Activated CD8-positive, alpha-beta T cell treated with anti-CD3 and anti-CD28 coated beads for 36 hours (primary cell): ENCODE results near the gene UQCRC1. TPM values are rescaled to one million over a fixed set of nuclear protein-coding genes. Genes with fewer than 3 reads are reported as not detected.
A peak's percentile ranks its signal among the peaks of the same experiment; 100 is the strongest.

Experiments used
- ATAC-seq: fragments of 200-7000 bp; cut with Tn5 transposase; one replicate; pipeline ENCODE4 v1.10.0; 2021; ENCODE audit warnings: mild to moderate bottlenecking, moderate library complexity
- CTCF ChIA-PET: fragments of 350-600 bp; sonication (Branson Sonifier 250); formaldehyde crosslinking; loops from one replicate; lab custom pipeline; 2021; ENCODE audit warnings: antibody characterized with exemption; lab: Charles Lee
- POLR2A ChIA-PET: fragments of 350-600 bp; sonication (Branson Sonifier 250); formaldehyde crosslinking; loops from one replicate; lab custom pipeline; 2021; ENCODE audit warnings: antibody characterized with exemption; lab: Charles Lee
- DNase-seq: peaks from one replicate; pipeline ENCODE4 v3.0.0-alpha.2; 2020
- H3K27ac Mint-ChIP-seq: one replicate; pipeline ENCODE4 v1.8.0; 2021; ENCODE audit warnings: mild to moderate bottlenecking, mixed read lengths
- H3K27me3 Mint-ChIP-seq: one replicate; pipeline ENCODE4 v1.8.0; 2021; ENCODE audit warnings: mixed read lengths
- H3K36me3 Mint-ChIP-seq: one replicate; pipeline ENCODE4 v1.8.0; 2021; ENCODE audit warnings: low read depth, mixed read lengths
- H3K4me1 Mint-ChIP-seq: one replicate; pipeline ENCODE4 v1.8.0; 2021; ENCODE audit warnings: low read depth, mixed read lengths
- H3K4me3 Mint-ChIP-seq: one replicate; pipeline ENCODE4 v1.8.0; 2021; ENCODE audit warnings: mild to moderate bottlenecking, moderate library complexity, mixed read lengths
- H3K9me3 Mint-ChIP-seq: one replicate; pipeline ENCODE4 v1.8.0; 2021; ENCODE audit warnings: mixed read lengths
- intact Hi-C: fragments of 100-400 bp; cut with micrococcal nuclease; formaldehyde crosslinking; loops from one replicate; pipeline ENCODE4 v1.10.0; 2022
- total RNA-seq, 2 experiments: library from RNA; stranded (reverse); gene quantifications; one replicate each; pipeline ENCODE4 v1.2.3, GENCODE V29; 2021
- TF ChIP-seq, protein P1 (sequence below): fragments of 200-600 bp; IDR thresholded peaks from one replicate; pipeline ENCODE4 v1.8.0; 2022; ENCODE audit warnings: antibody characterized with exemption, mild to moderate bottlenecking

The UQCRC1 gene
- total RNA-seq, 2 experiments from 2014 or later, result 240 to 256 TPM

DNA sequence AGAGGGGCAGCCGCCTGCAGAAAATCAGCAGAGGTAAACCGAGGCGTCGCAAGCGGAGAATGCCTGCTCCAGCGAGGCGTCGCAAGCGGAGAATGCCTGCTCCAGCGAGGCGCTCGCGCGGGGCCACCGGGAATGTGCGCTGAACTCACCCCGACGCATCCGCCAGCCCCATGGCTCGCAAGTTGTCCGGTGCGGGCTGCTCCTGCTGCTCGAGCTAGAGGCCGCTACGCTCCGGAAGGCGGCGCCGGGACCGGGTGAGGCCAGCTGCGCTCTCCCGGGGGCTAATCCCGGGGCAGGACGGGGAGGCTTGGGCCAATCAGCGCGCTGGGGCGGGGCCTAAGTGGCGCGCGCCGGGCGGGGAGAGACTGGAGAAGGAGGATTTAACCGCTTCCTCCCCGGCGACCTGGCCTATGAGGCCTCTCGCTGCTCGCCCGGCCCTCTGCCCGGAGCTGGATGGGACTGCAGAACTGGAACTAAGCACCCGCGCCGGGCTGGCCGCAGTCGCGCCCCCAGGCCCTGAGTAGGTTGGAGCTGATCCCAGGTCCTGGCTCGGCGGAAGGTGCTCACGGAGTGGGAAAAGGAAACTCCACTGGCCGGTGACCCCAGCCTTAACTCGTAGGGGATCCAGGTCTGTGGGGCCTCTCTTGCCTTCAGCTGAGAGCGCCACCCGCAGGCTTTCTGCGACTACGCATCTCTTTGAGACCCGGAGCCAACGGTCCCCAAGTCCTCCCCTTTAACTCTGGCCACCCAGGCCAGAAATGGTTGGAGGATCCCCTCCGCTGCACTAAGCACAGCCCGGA is 26.0 kb upstream of the UQCRC1 start, which contains the start of gene SLC26A6:
Gene SLC26A6, minus strand, starts transcription at position 240 of the 800 bp plus-strand sequence. Its CDS starts 68 bp downstream, at position 172.
- Mint-ChIP-seq H3K27ac (peak within 1 kb of the TSS; percentile 87), H3K9me3 (no peaks in the 10 kb centered on the region), H3K4me1 (peaks cover 21% of the 10 kb centered on the region), H3K27me3 (no peaks in the 10 kb centered on the region), H3K36me3 (peaks cover 10% of the 10 kb centered on the region), H3K4me3 (peak within 1 kb of the TSS; percentile 88)
- ChIA-PET POLR2A (interaction anchor here (0.7 to 3.5 kb wide), 17 partner anchors 9 to 194 kb away, joined by 3 to 25 read pairs (median 4); partner anchors contain the start of genes CELSR3 and PFKFB4), CTCF (interaction anchor here (0.8 to 3.5 kb wide), 34 partner anchors 11 to 366 kb away, joined by 3 to 46 read pairs (median 5); partner anchors contain the start of genes CCDC51, CELSR3, COL7A1 and NCKIPSD)
- intact Hi-C loops, result no loop called here
- peak; percentile 96 for DNase-seq
- peak; percentile 95 for ATAC-seq
- TF ChIP-seq, protein P1, sequence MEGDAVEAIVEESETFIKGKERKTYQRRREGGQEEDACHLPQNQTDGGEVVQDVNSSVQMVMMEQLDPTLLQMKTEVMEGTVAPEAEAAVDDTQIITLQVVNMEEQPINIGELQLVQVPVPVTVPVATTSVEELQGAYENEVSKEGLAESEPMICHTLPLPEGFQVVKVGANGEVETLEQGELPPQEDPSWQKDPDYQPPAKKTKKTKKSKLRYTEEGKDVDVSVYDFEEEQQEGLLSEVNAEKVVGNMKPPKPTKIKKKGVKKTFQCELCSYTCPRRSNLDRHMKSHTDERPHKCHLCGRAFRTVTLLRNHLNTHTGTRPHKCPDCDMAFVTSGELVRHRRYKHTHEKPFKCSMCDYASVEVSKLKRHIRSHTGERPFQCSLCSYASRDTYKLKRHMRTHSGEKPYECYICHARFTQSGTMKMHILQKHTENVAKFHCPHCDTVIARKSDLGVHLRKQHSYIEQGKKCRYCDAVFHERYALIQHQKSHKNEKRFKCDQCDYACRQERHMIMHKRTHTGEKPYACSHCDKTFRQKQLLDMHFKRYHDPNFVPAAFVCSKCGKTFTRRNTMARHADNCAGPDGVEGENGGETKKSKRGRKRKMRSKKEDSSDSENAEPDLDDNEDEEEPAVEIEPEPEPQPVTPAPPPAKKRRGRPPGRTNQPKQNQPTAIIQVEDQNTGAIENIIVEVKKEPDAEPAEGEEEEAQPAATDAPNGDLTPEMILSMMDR, result peak; percentile 71

DNA sequence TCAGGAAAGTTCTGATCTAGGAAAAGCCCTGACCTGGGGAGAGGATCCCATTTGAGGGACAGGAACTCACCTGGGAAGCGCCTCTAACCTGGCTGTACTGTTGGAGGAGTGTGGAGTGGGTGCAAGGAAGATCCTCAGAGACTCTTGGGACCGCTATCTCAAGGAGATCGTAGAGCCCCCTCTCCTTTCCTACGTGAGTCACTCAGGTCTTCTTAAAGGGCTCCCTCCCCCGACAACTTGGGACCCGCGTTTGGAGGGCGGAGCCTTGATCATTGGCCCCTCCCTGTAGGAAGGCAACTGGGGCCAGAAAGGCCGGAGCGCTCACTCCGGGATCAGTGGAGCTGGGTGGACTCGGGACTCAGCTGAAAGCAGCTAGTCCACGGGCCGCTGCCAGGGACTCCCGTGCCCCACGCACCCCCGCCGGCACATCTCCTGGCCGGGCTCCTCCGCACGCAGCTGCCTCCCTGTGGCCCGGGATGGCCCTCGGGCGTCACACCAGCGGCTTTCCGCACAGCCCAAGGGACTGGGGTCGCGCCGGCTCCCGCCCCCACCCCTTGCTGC is 25.3 kb upstream of the UQCRC1 start:
- TF ChIP-seq, protein P1, result no peak
- Mint-ChIP-seq H3K27ac (peak overlapping the region; percentile 9), H3K36me3 (peaks cover 10% of the 10 kb centered on the region), H3K9me3 (no peaks in the 10 kb centered on the region), H3K4me1 (peaks cover 21% of the 10 kb centered on the region), H3K27me3 (no peaks in the 10 kb centered on the region), H3K4me3 (peak overlapping the region; percentile 88)
- DNase-seq (peak; percentile 80), ATAC-seq (peak; percentile 28)
- intact Hi-C loops, result no loop called here
- POLR2A ChIA-PET, result interaction anchor here (0.7 to 3.5 kb wide), 9 partner anchors 8 to 163 kb away, joined by 3 to 25 read pairs (median 4); partner anchors contain the start of genes CELSR3 and PFKFB4
- CTCF ChIA-PET, result interaction anchor here (0.8 to 3.5 kb wide), 31 partner anchors 11 to 365 kb away, joined by 3 to 46 read pairs (median 5); partner anchors contain the start of genes CELSR3, COL7A1, NCKIPSD and PFKFB4

DNA sequence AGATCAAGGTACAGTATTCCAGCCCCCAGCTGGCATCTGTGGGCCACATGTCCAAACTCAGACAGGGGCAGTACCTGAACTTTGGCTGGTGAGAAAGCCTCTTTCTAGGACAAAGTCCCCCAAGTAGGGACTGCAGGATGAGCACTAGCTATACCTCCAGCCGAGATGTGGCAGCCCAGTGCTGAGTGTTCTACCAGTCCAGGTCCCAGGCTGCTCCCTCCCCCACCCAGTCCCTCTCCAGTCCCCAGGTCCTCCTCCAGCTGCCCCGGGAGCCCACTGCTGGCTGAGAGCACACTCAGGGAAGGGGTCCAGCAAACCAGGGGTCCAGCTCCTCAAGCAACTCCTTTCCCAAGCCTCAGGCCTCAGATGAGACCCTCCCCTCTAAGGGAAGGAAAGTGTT is 24.3 kb upstream of the UQCRC1 start:
- H3K27me3 Mint-ChIP-seq, result no peaks in the 10 kb centered on the region
- TF ChIP-seq, protein P1, result no peak
- H3K36me3 Mint-ChIP-seq, result peaks cover 10% of the 10 kb centered on the region
- ATAC-seq, result no peak
- CTCF ChIA-PET, result interaction anchor here (1.1 to 3.5 kb wide), 7 partner anchors 10 to 198 kb away, joined by 3 to 46 read pairs (median 9); partner anchors contain the start of genes PFKFB4 and TMEM89
- no peak for DNase-seq
- peaks cover 21% of the 10 kb centered on the region for H3K4me1 Mint-ChIP-seq
- no peak overlapping the region for H3K27ac Mint-ChIP-seq
- H3K4me3 Mint-ChIP-seq, result peak overlapping the region; percentile 88
- intact Hi-C loops, result no loop called here
- H3K9me3 Mint-ChIP-seq, result no peaks in the 10 kb centered on the region
- POLR2A ChIA-PET, result interaction anchor here (1.2 to 3.5 kb wide), 4 partner anchors 9 to 29 kb away, joined by 4 to 25 read pairs (median 10); partner anchors contain the start of gene CELSR3

DNA sequence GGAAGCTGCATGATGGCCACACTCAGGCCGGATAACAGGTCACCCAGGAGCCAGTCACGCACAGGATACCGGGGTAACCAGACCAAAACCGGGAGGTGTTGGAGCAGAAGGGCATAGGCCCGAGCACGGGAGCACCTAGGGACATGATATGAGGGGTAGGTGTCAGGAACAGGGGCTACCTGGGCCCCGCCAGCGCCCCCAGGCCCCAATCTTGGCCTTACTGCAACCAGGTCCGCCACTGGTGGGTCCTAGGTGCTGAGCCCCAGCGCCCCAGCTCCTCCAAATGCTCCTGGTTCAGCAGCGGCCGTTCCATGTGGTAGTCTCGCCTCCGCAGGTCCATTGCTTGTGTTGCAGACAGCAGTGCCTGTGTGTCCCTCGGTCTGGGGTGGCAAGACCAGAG is 23.8 kb upstream of the UQCRC1 start:
- TF ChIP-seq, protein P1, result no peak
- H3K4me1 Mint-ChIP-seq, result peaks cover 21% of the 10 kb centered on the region
- peaks cover 10% of the 10 kb centered on the region for H3K36me3 Mint-ChIP-seq
- intact Hi-C loops, result no loop called here
- ChIA-PET POLR2A (interaction anchor here (1.6 to 3.5 kb wide), 3 partner anchors 9 to 29 kb away, joined by 8 to 25 read pairs (median 11); partner anchors contain the start of gene CELSR3), CTCF (interaction anchor here (1.1 to 3.5 kb wide), 5 partner anchors 9 to 197 kb away, joined by 3 to 46 read pairs (median 22); partner anchors contain the start of genes PFKFB4 and TMEM89)
- ATAC-seq (no peak), DNase-seq (no peak)
- peak overlapping the region; percentile 8 for H3K4me3 Mint-ChIP-seq
- no peaks in the 10 kb centered on the region for H3K9me3 Mint-ChIP-seq
- H3K27ac Mint-ChIP-seq, result no peak overlapping the region
- no peaks in the 10 kb centered on the region for H3K27me3 Mint-ChIP-seq
